GM21381 (cell line): ENCODE results near the gene FIGNL2.
"Not testable (repeated sequence)": the region's sequence is repeated elsewhere in the genome, so short reads cannot be mapped to it uniquely, and the experiment has no call there.

Experiments used
- ATAC-seq: cut with Tn5 transposase; IDR thresholded peaks from one replicate; pipeline ENCODE4 v1.9.1; 2021; ENCODE audit warnings: mild to moderate bottlenecking, moderate library complexity; ENCODE audit not compliant: unreplicated experiment

FIGNL2 gene

DNA sequence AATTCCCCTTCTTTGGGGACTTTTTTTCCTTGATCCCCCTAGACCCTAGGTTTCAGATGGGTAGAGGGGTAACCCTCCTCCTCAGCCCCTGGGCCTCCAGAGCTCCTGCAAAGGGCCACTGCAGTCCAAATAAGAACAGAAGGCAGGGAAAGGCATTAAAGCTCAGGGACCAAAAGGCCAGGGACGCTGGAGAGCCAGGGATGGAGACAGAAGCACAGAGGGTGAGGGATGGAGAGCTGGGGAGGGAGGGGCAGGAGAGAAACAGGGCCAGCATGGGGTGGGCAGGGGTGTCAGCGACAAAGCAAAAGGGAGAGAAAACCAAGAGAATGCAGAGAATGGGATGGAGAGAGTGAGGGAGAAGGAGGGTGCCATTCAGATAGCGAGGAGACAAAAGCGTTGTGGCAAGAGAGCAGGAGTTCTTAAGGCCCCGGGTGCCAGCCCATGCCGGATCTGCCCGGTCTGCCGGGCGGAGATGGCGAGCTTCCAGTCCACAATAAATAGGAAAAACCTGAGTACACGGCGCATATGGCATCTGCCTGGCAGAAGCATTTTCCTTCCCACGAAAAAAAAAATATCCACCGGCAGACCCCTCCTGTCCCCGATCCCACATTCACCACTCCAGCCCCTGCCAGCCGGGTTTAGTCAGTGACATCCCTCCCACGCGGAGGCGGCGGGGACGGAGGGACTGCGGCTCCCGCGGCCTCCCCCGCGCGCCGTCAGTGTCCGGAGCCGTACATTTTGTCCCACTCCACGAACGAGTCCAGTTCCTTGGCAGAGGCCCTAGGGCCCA, 28.6 kb downstream of the FIGNL2 start:
- ATAC-seq = no peak

DNA sequence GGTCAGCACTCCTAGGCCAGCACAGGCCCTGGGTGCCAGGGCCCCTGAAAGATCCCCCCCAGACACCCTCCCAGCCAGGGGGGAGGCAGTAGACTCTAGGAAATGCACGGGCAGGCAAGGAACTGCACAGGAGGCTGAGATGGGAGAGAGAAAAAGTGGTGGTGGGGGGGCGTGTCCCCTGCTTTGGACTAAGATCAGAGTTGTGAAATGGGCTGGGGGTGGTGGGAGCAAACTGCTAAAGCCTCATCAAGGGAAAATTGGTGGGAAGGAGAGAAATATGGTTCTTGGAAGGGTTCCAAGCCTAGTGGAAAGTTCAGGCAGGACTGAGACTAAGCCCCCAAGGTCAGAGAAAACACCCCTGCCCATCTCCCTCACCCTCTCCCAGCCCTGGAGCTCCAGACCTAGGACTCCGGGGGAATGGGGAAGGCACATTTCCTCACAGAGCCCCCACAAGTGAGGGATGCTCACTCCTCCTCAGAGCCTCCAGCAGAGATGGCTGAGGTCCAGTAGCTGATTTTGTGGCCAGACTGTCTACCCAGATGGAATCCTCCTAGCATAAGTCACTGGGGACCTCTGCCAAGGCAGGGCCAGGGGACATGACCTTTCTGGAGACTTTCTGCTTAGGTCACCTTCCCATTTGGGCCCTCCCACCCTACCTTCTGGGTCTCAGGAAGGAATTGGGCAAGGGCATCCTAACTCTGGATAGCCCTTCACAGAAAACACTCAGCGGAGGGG, 29.8 kb downstream of the FIGNL2 start:
- ATAC-seq = no peak

DNA sequence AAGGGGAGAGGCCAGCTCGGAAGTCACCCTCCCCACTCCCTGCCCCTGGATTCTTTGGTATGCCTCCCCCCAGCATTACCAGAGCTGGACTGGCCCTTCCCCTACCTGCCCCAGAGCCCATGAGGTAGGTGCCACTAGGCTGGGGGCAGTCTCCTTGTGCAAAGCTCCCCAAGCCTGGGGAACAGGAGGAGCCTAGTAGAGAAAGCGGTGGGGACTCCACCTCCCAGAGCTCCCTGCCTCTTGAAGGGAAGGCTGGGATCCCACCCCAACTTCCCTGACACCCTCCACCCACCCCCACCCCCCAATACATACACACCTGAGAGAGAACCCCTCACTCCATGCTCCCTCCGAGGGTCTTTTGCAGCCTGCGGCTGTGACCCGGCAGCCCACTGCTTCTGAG, 30.4 kb downstream of the FIGNL2 start:
- no peak for ATAC-seq

DNA sequence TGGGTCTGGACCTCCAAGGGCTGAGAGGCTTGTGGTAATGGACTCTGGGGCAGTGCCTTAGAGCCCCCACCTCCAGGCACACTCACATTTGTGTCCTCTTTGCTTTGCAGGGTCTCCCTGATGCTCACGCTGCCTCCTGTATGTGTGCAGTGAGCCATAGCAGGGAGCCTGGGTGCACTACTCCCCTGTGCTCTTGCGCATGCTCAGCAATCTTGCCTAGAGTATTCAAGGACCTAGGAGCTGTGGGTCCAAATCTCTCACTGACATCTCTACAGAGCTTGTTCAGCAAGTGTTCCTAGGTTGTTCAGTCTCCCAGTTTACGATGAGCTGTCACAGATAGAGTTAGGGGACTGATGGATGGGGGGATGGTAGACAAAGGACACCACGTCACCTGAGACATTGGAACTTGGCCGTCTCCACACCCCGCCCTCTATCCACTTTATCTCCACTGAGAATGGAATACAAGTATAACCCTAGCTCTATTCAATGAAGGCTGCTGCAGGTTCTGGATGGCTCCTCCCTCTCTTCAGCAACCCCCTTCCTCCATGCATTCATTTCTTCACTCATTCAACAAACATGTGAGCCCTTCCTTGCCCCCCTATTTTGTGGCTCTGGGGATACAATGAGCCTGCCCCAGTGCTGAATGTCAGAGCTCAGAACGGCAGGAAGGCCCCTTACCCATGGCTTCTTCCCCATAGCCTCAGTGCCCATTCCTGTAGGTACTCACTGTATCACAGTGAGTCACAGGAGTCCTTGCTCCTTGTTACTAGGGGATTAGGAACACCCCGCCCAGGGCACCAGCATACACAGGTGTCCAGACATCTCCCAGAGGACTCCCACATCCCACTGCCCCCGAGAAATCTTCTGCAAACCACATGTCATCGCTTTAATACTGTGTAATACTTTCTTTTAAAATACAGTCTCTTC, 31.2 kb downstream of the FIGNL2 start:
- ATAC-seq = no peak

DNA sequence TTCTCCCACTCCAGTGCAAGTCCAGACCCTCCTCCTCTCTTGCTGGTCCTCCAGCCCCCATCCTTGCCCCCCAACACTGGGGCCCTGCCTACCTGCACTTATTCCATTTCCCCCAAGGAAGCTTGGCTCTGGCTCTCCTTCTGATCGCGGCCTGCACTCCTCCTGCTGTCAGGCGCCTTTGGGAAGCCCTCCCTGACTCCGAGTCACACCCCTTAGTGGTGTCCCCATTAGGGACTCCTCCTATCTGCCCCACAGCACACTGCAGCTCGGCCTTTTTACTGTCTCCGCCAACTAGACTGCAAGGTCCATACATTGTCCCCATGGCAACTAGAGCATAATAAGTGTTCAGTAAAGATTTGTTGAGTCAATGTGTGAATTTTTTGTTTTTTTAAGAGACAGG, 32.9 kb downstream of the FIGNL2 start:
- ATAC-seq = no peak

DNA sequence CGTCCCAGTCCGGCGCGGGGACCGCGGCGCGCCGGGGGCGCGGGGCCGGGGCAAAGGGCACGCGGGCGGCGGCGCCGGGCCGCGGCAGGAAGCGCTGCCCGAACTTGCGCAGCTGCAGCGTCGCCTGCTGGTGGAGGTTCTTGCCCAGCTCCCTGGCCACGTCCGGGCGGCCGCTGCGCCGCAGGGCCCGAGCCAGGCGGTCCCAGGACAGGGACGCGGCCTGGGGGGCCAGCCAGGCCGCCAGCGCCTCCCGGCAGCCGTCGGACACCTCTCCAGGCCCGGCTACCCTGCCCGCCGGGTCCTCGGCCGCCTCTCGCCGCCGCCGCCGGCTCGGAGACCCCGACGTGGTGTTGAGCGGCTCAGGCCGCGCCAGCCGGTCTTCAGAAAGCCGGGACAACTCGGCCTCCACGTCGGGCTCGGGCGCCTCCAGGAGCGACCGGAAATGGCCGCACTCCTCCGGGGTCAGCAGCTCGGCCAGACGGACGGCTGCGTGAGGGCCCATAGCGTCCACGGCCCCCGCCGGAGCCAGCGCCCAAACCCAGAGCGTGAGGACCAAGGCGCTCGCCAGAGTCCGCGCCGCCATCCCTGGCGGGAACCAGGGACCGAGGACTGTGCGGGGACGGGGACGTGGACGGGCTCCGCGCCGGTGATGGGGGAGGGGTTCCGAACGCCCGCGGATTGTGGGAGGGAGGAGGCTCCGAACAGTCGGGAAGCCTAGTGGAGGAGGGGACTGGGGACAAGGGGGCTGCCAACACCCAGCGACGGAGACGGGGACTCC, 34.0 kb downstream of the FIGNL2 start:
- no peak for ATAC-seq

DNA sequence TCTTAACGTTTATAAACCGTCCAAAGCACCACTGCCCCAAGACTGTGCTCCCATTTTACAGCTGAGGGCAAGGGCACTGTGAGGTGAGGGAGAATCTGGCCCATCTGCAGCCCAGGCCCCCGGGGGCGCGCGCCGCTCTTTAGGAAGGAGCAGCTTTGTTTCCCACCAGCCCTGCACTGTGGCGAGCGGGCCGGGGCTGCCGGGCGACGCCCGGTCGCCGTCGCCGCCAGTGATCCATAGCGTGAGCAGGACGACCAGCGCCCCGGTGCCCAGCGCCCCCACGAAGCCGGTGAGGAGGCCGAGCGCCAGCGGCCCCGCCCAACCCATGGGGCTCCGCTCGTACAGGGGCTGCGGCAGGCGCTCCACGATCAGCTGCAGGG, 34.6 kb downstream of the FIGNL2 start:
- ATAC-seq = no peak

DNA sequence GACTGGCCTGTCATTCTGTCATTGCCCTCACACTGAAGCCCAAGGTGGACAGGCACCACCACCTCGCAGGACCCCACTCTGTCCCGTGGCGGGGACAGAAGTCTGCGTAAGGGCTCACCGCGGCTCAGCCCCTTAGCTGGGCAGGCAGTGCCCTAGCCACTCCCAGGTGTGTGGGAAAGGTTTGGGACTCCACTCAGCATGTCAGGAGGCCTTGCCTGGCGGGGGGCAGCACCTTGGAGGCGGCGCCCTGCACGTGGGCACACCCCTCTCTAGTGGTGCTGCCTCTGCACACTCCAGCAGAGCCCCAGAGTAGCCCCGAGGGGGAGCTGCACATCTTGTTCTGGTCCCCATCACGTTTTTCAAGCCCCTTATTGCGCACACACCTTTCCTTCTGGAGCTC, 35.6 kb downstream of the FIGNL2 start:
- no peak for ATAC-seq

DNA sequence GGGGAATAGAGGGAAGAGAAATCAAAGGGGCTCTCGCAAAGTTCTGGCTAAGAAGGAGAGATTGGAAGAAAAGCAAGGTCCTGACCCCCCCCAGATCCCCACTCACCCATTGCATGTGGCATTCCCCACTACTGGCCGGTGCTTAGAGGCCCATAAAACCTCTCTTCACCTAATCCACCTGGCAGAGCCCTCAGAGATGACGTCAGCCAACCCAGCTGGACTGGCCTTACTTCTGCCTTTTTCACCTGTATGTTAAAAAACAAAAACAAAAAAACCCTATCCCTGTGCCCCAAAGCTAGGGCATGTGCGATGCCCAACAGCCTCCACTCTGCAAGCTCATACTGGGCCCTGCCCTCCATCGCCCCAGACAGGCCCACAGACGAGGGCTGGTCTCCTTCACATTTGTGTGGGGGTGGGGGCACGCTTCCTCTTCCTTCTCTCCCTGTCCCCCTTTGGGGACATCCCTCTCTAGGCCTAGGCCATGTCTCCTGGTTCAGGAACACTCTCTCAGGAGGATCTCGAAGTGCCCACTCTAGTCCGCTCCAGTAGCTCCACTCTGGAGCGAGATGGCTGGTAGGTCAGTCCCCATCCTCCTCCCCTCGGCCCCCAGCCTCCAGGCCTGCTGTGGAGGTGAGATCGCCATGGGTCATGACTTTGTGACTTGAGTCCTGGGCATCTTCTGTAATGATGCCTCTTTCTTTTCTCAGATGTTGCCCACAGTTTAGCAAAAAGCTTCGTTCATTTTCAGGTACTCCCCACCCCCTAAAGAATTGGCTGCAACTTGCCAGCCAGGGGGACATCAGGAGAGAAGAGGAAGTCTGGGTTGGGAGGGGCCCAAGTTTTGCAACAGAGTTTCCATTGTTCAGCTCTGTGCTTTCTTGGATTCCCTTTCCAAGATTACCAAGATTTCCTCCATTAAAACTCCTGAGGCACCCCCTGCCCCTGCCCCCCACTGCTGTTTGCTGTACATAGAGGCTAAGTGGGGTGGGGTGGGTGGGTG, 37.0 kb downstream of the FIGNL2 start:
- no peak for ATAC-seq

DNA sequence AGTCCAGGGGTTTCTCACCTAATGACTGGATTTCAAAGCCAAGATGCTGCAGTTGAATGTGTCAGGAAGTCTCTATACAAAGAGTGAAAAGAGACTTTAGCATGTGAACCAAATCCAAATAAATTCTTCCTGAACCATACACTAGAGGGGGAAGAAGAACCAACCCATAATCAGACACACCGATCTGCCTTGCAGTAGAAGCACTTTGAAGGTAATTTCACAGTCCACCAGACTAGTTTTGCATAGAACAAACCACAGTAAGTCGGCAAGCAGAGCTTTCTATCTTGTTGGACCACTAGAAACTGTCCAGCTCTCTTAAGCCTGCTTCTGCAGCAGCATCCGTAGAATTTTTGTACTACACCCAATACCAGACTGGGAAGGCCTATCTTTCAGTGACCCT, 39.3 kb downstream of the FIGNL2 start:
- no peak for ATAC-seq

DNA sequence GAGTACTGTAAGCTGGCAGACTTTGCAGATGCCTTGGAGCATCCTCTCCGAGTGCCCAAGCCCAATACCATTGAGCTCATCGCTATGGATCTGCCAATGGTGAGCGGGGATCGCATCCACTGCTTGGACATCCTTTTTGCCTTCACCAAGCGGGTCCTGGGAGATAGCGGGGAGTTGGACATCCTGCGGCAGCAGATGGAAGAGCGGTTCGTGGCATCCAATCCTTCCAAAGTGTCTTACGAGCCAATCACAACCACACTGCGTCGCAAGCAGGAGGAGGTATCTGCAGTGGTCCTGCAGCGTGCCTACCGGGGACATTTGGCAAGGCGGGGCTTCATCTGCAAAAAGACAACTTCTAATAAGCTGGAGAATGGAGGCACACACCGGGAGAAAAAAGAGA, 41.6 kb downstream of the FIGNL2 start:
- no peak for ATAC-seq

DNA sequence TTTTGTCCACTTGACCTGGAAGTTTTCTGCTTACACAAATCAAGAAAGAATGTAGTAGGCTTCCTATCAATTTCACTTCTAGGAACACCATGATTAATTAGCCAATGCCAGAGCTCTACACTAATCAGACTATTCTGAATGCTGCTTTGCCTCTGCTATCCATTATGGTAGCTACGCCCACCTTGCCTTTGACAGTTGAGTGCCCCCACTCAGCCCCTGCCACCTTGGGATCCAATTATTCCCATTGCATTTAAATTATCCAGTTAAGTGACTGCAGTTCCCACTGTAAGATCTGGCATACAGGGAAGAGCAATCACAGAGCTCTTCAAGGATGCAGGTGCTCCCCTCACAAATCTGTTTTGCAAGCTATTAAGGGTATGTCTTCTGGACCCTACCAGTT, 47.5 kb downstream of the FIGNL2 start:
- no peak for ATAC-seq

DNA sequence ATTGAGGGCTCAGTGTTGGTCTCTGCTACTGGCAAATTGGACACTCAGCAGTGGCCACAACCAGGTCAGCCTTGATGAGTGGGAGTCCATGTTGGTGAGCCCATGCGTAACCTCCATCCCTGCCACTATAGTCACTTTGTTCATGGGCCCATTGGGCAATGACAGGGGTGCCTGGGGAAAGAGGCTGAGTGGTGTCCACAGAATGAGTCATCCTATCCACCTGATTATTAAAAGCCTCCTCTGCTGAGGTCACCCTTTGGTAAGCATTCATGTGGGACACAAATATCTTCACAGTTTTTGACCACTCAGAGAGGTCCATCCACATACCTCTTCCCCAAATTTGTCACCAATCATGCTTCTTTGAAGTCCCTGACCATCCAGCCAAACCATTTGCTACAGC, 50.0 kb downstream of the FIGNL2 start:
- ATAC-seq = no peak

DNA sequence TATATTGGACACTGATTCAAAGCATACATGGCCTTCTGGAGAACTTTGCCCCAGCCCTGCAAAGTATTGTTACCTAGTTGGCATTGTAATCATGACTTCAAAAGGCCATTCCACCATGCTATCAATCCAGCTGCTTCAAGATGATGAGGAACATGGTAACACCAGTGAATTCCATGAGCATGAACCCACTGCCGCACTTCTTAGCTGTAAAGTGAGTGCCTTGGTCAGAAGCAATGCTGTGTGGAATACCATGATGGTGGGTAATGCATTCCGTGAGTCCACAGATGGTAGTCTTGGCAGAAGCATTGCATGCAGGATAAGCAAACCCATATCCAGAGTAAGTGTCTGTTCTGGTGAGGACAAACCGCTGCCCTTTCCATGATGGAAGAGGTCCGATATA, 50.5 kb downstream of the FIGNL2 start:
- ATAC-seq = not testable (repeated sequence)

DNA sequence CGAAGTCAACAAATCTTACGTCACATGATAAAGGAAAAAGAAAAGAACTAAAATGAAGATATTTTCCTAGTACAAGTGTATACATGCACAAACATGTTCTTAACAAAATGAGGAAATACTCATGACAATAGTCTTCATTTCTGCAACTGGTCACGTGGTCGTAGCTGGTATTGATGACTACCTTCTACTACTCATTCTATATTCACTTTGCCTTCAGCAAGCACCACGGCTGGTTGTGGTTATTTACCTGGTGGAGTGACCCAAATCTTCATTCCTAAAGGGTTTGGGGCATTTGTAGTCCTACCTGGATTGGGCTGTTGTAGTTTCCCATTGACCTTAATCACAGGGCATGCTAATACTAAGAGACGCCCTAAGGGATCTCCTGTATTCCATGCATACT, 51.2 kb downstream of the FIGNL2 start:
- ATAC-seq = no peak

DNA sequence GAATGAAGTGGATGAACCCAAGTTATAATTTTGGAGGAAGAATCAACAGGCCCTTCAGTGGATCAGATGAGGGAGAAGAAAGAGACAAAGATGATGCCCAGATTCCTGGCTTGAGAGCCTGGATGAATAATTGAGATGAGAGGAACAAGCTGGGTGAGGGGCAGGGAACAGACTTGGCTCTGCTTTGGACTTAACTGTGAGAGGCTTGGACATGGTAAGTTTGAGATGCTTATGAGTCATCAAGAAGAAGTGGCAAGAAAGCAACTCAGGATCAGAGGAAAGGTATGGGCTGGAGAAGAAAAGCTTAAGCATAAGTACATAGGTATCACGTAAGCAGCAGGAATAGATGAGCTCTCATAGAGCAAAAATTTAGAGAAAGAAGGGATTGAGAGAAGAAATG, 55.3 kb downstream of the FIGNL2 start:
- ATAC-seq = no peak

DNA sequence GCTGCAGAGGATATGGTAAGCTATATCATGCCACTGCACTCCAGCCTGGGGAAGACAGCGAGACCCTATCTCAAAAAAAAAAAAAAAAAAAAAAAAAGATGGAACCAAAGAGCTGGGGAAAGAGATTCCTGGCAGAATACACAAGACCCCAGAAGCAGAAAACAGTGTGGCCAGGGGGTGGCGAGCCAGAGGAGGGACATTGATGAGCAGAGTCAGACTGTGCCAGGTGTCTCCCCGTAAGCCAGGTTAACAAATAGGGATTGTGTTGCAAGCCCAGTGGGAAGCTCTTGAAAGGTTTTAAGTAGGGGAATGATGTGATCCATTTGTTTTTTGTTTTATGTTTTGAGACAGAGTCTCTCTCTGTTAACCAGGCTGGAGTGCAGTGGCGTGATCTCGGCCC, 56.1 kb downstream of the FIGNL2 start:
- ATAC-seq = no peak

DNA sequence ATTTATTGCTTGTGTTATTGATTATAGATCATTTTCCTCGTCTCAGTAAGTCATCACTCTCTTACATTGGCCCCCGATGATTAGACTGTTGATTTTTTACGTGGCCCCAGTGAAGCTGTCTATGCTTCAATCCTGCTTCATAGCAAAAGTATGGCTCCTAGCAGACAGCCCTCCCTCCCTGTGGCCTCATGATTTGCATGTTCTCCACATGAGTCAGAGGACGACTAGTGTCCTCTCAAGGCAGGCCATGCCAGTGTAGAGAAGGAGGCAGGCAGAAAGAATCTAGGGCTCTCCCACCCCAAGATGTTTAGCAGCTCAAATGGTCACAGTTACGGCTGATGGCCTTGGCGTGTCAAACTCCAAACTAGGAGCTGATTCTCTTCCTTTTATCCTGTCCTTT, 59.6 kb downstream of the FIGNL2 start:
- ATAC-seq = no peak

DNA sequence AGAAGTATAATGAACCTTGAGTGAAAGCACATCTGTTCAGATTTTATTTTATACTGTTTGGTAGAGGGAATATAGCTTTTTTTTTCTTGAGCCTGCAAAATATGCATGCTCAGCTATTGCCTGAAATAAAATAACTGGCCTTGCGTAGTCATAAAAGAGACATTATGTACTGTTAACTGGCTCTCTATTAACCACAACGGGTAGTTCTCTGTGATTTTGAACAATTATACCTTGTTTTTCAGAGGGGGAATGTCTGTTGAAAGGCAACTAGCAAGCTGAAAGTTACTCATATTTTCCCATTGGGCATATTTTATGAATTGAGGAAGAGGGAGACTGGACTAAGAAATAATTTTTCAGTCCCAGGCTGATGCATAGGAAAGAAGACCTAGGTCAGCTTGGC, 62.6 kb downstream of the FIGNL2 start:
- no peak for ATAC-seq

DNA sequence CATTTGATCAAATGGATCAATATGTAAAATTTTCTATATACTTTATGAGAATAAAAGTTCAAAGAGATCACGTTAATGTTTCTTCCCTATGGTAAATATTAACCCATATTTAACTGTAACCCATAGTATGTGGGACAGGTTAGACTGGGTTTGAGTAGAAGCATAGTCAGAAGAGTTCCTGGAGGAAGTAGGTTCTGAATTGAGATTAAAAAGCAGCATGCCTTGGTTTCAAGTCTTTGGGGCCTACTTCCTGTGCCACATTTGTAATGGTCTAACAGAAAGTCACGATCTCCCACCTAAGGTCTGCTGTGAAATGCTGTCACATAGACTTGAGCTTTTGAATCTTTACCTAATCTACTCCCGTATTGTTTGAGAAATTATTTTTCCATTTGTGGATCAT, 63.8 kb downstream of the FIGNL2 start:
- ATAC-seq = no peak
